ENCODE results near the gene HYI.

Gene HYI

GRCh38 chr1:43404353-43404752, 49.4 kb downstream of the HYI start:
- no peak for DNase-seq (ENCODE audit: low read depth in 2 of 2, low spot score in 1 of 2)

- no peak for DNase-seq (ENCODE audit: low read depth in 2 of 2, low spot score in 1 of 2)
Measured at GRCh38 chr1:43402089-43402865, 51.5 kb downstream of the HYI start.

All from stimulated activated CD8-positive, alpha-beta memory T cell treated with anti-CD3 and anti-CD28 coated beads, Interleukin-4, amount 100 ng/mL, for 4 hours (primary cell).